Urinary bladder (tissue), 4 donors: ENCODE data around the gene TIA1. TPM values are rescaled to one million over a fixed set of nuclear protein-coding genes. Genes with fewer than 3 reads are reported as not detected.
"Not testable (repeated sequence)": the region's sequence is repeated elsewhere in the genome, so short reads cannot be mapped to it uniquely, and the experiment has no call there.

Experiments
- DNase-seq: peaks from one replicate; pipeline ENCODE4 v3.0.0-alpha.2; 2015; ENCODE audit errors: extremely low spot score
- H3K27ac ChIP-seq: one replicate; pipeline ENCODE4 v1.5.1; 2013; ENCODE audit warnings: low read depth, mild to moderate bottlenecking, moderate library complexity
- H3K36me3 ChIP-seq: one replicate; pipeline ENCODE4 v1.6.1; 2013; ENCODE audit warnings: mild to moderate bottlenecking, moderate library complexity; ENCODE audit not compliant: insufficient read depth
- H3K4me1 ChIP-seq: one replicate; pipeline ENCODE4 v1.6.1; 2013; ENCODE audit warnings: mild to moderate bottlenecking, moderate library complexity; ENCODE audit not compliant: insufficient read depth
- H3K4me3 ChIP-seq: one replicate; pipeline ENCODE4 v1.5.1; 2013; ENCODE audit warnings: low read depth, low read length
- WGBS: extraction: QIAGEN DNeasy Blood & Tissue Kit; methylation state at CpG from one replicate; pipeline ENCODE4 v1.1.7; 2013; 5-methylcytosine and 5-hydroxymethylcytosine counted together
- polyA plus RNA-seq: library from polyadenylated mRNA; stranded (reverse); fragments of 200-250 nt; gene quantifications from one replicate; pipeline ENCODE4 v1.2.3, GENCODE V29; 2013
- total RNA-seq: library from RNA; depleted of rRNA; stranded (reverse); fragments of >200 nt; gene quantifications from one replicate; pipeline ENCODE4 v1.2.3, GENCODE V29; 2014
- donor health status: healthy with polysubstance abuse.
- donor health status: healthy.

Gene TIA1
- total and polyA plus RNA-seq, 2 donors = 50.6 to 492 TPM

DNA sequence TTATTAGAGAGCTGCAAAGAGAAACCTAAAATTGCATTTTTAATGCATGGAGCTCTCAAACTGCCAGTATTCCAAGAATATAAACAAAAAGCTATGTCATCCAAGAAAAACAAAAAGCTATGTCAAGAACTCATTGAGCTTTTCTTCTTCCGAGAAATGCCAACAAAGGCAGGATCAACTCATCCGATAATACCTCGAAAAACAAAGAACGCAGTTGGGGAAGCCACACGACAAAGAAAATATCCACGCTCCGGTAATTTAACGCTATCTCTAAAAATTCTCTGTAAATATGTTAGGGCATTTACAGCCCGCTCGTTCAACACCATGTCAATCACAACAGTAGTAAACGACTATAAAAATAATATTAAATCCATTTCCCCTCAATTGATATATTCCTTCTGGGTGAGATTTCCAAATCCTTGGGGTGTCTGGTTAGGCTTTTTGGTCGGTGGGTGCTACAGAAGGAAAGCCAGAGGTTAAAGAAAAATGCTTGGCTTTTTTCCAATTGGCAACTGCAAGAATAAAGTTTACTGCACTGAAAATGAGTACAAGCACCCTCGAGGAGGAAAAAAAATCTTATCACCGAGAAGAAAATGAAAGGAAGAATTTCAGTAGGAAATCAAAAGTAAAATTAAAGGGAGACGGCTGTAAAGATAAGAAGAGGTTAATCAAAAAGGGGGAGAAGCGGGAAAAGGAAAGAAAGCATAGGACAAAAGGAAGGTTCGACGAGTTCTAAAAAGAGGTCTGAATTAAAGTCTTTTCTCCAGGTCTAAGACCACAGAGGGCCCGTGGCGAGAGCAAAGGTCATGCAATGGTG, 856 bp downstream of the TIA1 start:
- peak overlapping the region; percentile 95 for H3K27ac ChIP-seq
- DNase-seq = peak; percentile 49
- H3K4me1 ChIP-seq = peaks cover 1% of the 10 kb centered on the region
- no peaks in the 10 kb centered on the region for H3K36me3 ChIP-seq
- under 1% methylated on average over 20 of the region's 20 CpGs for WGBS
- H3K4me3 ChIP-seq = peak overlapping the region; percentile 63

DNA sequence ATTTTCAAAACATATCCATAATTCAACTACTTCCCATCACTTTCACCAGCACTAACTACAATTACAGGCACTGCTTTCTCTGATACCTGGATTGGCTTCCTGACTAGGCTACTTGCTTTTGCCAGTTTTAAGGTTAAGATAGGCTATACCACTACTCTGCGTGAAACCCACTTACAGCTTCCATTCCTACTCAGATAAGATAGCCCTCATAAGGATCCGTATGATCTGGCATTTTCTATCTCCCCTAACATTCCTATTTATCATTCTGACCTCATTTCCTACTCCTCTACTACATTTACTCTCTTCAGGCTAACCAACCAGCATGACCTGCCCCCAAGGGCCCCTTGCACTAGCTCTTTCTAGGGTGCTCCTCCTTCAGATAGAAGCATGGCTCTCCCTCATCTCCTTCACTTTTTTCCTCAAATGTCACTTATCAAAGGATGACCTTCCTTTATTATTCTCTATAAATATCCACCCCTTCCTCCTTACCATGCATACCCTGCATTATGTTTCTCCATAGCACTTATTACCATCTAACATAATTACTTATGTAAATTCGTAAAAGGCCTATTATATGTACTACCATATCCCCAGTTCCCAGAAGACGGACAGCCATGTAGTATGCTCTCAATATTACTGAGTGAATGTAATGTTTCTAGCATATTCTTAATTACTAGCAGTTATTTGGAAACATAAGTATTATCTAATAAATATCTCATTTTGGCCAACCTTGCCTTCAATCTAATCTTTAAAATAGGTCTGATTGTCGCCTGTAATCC, 4.4 kb downstream of the TIA1 start:
- DNase-seq = no peak
- Histone ChIP-seq H3K36me3 (no peaks in the 10 kb centered on the region), H3K27ac (no peak overlapping the region), H3K4me3 (no peak overlapping the region), H3K4me1 (peaks cover 3% of the 10 kb centered on the region)
- 81% methylated on average over 5 of the region's 5 CpGs for WGBS

DNA sequence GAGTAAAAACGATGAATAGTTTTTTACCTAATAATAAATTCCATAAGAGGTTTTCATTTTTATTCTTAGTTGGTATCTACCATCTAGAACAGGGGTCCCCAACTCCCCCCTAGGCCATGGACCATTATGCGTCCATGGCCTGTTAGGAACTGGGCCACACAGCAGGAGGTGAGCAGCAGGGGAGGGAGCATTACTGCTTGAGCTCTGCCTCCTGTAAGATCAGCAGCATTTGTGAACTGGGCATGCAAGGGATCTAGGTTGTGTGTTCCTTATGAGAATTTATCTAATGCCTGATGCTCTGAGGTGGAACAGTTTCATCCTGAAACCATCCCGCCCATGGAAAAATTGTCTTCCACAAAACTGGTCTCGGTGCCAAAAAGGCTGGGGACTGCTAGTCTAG, 5.9 kb downstream of the TIA1 start:
- WGBS = 71% methylated on average over 4 of the region's 4 CpGs
- H3K4me1 ChIP-seq = peaks cover 3% of the 10 kb centered on the region
- no peak overlapping the region for H3K4me3 ChIP-seq

DNA sequence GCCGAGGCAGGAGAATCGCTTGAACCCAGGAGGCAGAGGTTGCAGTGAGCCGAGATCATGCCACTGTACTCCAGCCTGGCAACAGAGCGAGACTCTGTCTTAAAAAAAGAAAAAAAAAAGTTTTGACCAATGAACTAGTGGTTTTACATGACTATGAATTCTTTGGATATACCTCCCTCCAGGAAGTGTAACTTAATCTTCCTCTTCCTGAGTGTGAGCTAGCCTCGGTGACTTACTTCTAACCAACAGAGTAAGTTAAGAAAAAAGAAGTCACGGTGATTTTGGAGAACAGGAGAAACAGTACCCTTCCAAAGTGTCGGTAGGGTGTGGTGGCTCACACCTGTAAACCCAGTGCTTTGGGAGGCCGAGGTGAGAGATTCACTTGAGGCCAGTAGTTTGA, 7.1 kb downstream of the TIA1 start:
- DNase-seq = no peak
- Histone ChIP-seq H3K4me3 (no peak overlapping the region), H3K4me1 (peaks cover 3% of the 10 kb centered on the region), H3K36me3 (peaks cover 1% of the 10 kb centered on the region), H3K27ac (no peak overlapping the region)
- WGBS = 93% methylated on average over 8 of the region's 8 CpGs

More for the DNA sequence above, 5.9 kb downstream of the TIA1 start:
- Histone ChIP-seq H3K36me3 (no peaks in the 10 kb centered on the region), H3K27ac (no peak overlapping the region)
- no peak for DNase-seq

DNA sequence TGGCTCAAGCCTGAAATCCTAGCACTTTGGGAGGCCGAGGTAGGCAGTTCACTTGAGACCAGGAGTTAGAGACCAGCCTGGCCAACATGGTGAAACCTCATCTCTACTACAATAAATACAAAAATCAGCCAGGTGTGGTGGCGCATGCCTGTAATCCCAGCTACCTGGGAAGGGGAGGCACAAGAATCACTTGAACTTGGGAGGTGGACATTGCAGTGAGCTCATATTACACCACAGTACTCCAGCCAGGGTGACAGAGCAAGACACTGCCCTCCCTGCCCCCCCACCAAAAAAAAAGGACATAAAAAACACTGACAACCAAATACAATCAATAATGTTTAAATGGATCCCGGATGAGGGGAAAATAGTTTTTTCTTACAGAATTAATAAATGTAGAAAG, 7.8 kb downstream of the TIA1 start:
- DNase-seq = no peak
- H3K27ac ChIP-seq = no peak overlapping the region
- no peak overlapping the region for H3K4me3 ChIP-seq
- WGBS = 94% methylated on average over 3 of the region's 3 CpGs
- H3K4me1 ChIP-seq = peaks cover 3% of the 10 kb centered on the region
- peaks cover 1% of the 10 kb centered on the region for H3K36me3 ChIP-seq

DNA sequence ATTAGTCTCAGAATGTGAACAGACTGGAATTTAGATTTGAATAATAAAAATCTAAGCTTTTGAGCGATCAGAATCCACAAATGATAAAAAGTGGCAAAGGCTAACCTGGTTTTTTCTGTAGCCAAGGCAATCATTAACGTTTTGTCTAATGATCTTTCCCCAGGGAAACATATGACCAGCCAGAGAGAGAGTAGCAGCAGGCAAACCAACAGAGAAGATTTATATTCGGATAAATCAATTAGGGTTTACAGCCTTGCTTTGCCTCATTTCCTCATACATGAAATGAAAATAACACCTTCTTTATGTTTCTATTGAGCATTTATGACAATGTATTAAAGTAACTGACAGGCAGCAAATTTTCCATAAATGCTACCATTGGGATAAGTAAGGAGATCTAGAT, 14.5 kb downstream of the TIA1 start:
- Histone ChIP-seq H3K27ac (no peak overlapping the region), H3K4me3 (no peak overlapping the region)
- WGBS = 77% methylated on average over 3 of the region's 3 CpGs

DNA sequence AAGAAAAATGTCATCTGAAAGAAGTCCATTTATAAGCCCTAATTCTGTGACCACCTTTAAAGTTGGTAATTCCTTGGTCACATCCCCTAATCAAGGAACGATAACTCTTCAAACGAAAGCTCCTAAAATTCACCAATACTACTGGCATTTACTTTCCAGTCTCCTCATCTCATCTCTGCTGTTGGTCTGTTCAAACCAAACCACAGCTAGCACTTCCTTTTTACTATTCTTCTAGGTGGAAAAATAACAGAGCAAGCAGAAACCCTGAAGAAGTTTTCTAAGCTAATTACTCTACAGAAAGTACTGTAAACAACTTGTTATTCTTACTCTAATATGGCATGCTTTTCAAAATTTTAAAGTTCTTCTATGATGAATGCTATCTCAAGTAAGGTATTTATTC, 21.6 kb downstream of the TIA1 start:
- no peak overlapping the region for H3K27ac ChIP-seq
- 85% methylated on average over 2 of the region's 2 CpGs for whole genome bisulfite sequencing
- H3K4me1 ChIP-seq = no peaks in the 10 kb centered on the region
- H3K4me3 ChIP-seq = no peak overlapping the region
- DNase-seq = no peak
- H3K36me3 ChIP-seq = peaks cover 5% of the 10 kb centered on the region

More for the DNA sequence above, 14.5 kb downstream of the TIA1 start:
- peaks cover 4% of the 10 kb centered on the region for H3K36me3 ChIP-seq
- no peaks in the 10 kb centered on the region for H3K4me1 ChIP-seq
- no peak for DNase-seq

DNA sequence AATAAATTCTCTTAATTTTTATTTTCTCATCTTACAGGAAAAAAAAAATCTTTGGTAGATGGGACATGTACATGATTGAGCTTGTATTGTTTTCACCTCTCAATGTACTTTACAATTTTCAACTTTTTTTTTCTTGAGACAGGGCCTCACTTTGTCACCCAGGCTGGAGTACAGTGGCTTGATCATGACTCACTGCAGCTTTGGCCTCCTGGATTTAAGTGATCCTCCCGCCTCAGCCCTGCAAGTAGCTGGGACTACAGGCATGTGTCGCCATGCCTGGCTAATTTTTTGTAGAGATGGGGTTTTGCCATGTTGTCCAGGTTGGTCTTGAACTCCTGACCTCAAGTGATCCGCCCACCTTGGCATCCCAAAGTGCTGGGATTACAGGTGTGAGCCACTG, 25.1 kb downstream of the TIA1 start:
- H3K36me3 ChIP-seq, H3K27ac ChIP-seq, DNase-seq, H3K4me1 ChIP-seq, H3K4me3 ChIP-seq: not testable (repeated sequence)
- 97% methylated on average over 3 of the region's 3 CpGs for WGBS

DNA sequence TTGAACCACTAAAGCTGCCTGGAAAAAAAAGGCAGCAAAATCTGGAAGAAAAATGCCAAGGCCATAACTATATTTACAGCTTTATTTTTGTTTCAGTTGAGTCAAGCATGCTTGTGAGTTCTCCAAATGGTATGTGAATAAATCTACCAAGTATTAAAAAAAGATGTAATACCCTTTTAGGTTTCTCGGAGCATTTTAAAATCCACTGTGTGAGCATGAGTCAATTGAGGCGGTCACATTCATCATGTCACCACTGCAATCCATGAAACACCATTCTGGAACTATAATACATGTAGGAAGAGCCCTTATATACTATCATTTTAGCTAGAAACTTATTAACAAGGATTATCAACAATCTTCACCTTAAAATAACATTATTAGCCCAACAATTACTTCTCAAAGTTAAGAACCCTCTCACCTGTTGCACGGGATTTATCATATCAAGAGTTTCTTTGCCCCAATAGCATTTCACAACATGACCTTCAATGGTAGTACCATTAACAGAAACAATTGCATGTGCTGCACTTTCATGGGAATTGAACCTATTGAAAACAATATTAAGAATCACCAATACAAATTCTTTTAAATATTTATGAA, 33.4 kb downstream of the TIA1 start:
- no peak overlapping the region for H3K4me3 ChIP-seq
- H3K27ac ChIP-seq = no peak overlapping the region
- peaks cover 2% of the 10 kb centered on the region for H3K36me3 ChIP-seq
- WGBS = 92% methylated on average over 3 of the region's 3 CpGs
- no peak for DNase-seq
- H3K4me1 ChIP-seq = peaks cover 2% of the 10 kb centered on the region

DNA sequence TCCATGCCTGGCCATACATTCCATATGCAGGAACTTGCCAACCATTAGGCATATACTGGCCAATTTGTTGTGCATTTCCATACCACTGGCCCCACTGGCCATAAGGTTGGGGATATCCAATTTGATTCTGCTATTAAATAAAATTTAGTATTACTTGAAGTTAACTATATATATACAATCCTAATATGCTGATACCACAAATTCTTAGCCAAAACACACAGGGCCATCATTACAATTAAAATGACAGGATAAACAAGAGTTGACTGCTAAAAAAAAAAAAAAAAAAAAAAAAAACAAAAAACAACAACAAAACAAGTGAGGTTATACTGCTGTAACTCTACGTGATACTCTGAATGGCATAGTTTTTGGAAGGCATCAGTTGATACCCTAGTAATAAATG, 34.1 kb downstream of the TIA1 start:
- no peak overlapping the region for H3K4me3 ChIP-seq
- peaks cover 2% of the 10 kb centered on the region for H3K4me1 ChIP-seq
- no peak for DNase-seq
- H3K27ac ChIP-seq = no peak overlapping the region
- 88% methylated on average over 1 of the region's 1 CpG for WGBS
- H3K36me3 ChIP-seq = peaks cover 2% of the 10 kb centered on the region

DNA sequence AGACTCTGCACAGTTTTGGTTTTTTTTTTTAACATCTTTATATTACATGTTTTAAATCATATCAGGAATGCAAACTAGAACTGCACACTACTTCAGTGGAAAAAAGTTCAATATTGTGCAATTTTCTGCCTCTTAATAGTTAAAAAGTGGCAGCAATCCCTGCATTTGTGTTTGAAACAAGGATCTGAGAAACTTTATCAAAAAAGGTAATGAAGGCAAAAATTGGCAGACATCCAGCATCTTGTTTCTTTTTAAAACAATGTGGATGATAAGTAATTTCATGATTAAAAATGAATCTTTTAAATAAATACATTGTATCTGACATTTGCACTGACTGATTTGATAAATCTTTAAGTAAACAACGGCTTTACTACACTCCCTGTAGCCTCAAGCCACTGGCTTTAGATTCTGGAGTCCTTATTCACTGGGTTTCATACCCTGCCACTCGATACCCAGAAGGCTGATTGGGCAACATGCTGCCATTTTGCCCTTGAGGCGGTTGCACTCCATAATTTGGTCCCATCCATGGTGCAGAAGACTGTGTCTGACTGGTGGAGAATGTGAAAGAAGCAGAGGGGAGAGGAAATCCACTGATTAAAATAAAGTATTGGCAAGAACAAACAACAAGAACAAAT, 36.0 kb downstream of the TIA1 start:
- Histone ChIP-seq H3K36me3 (peaks cover 2% of the 10 kb centered on the region), H3K27ac (no peak overlapping the region), H3K4me1 (peaks cover 2% of the 10 kb centered on the region), H3K4me3 (no peak overlapping the region)
- WGBS = 80% methylated on average over 3 of the region's 3 CpGs
- no peak for DNase-seq

DNA sequence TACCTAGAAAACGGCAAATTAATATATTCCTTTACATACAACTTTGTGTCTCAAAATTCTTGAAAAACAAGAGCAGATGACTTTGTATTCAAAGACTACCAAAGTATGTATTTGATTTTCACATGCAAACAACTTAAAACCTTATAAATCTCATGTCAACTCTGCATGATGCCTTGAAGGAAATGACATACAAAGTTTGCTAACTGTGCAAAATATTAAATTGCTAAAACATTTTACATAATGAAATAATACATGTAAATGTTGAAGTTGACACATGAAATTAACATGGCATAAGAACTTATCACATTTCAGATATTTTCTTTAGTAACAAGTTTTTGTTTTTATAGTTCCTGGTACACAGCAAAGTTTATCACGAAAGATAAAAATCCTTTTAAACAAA, 36.8 kb downstream of the TIA1 start:
- Histone ChIP-seq H3K27ac (no peak overlapping the region), H3K36me3 (peaks cover 2% of the 10 kb centered on the region), H3K4me1 (peaks cover 2% of the 10 kb centered on the region), H3K4me3 (no peak overlapping the region)
- WGBS = 63% methylated on average over 2 of the region's 2 CpGs
- no peak for DNase-seq

DNA sequence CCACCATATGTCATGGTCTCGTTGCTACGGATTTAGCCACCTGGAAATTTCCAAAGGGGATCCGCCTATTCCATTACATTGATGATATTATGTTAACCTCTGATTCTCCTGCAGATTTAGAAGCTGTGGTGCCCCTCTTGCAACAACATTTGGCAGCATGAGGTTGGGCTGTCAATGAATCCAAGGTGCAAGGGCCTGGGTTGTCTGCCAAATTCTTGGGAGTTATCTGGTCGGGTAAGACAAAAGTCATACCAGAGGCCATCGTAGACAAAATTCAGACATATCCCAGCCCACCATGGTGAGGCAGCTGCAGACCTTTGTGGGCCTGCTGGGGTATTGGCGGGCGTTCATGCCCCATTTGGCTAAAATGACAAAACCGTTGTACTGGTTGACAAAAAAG, 44.0 kb downstream of the TIA1 start:
- 83% methylated on average over 8 of the region's 8 CpGs for WGBS
- DNase-seq = no peak
- no peaks in the 10 kb centered on the region for H3K4me1 ChIP-seq
- H3K4me3 ChIP-seq = no peak overlapping the region
- H3K36me3 ChIP-seq = no peaks in the 10 kb centered on the region
- H3K27ac ChIP-seq = no peak overlapping the region
